Activated B cell treated with CpG ODN at 0.5 μM for 24 hours (primary cell): ENCODE results near the gene CLIP3. TPM values are rescaled to one million over a fixed set of nuclear protein-coding genes. Genes with fewer than 3 reads are reported as not detected.

ENCODE experiments used
- ATAC-seq: fragments of 200-7000 bp; cut with Tn5 transposase; one replicate; pipeline ENCODE4 v1.10.0; 2021; ENCODE audit warnings: low read depth, mild to moderate bottlenecking, moderate library complexity
- CTCF ChIA-PET: fragments of 350-600 bp; sonication (Branson Sonifier 250); formaldehyde crosslinking; loops from one replicate; lab custom pipeline; 2021; ENCODE audit warnings: antibody characterized with exemption; lab: Charles Lee
- POLR2A ChIA-PET: fragments of 350-600 bp; sonication (Branson Sonifier 250); formaldehyde crosslinking; loops from one replicate; lab custom pipeline; 2021; ENCODE audit warnings: antibody characterized with exemption; lab: Charles Lee
- DNase-seq: peaks from one replicate; pipeline ENCODE4 v3.0.0; 2022
- H3K27ac Mint-ChIP-seq: one replicate; pipeline ENCODE4 v1.8.0; 2020; ENCODE audit warnings: mixed read lengths
- H3K27me3 Mint-ChIP-seq: one replicate; pipeline ENCODE4 v1.8.0; 2021; ENCODE audit warnings: mixed read lengths
- H3K36me3 Mint-ChIP-seq: one replicate; pipeline ENCODE4 v1.8.0; 2021; ENCODE audit warnings: low read depth, mixed read lengths
- H3K4me1 Mint-ChIP-seq: one replicate; pipeline ENCODE4 v1.8.0; 2021; ENCODE audit warnings: mixed read lengths
- H3K4me3 Mint-ChIP-seq: one replicate; pipeline ENCODE4 v1.8.0; 2020; ENCODE audit warnings: mild to moderate bottlenecking, mixed read lengths
- H3K9me3 Mint-ChIP-seq: one replicate; pipeline ENCODE4 v1.8.0; 2020; ENCODE audit warnings: mixed read lengths
- CTCF ChIP-seq: fragments of 200-600 bp; IDR thresholded peaks from one replicate; pipeline ENCODE4 v1.8.0; 2022; ENCODE audit warnings: antibody characterized with exemption, mild to moderate bottlenecking
- intact Hi-C: fragments of 100-400 bp; cut with micrococcal nuclease; formaldehyde crosslinking; loops from one replicate; pipeline ENCODE4 v1.15.1; 2024
- total RNA-seq: library from RNA; stranded (reverse); gene quantifications from 2 replicates; pipeline ENCODE4 v1.2.3, GENCODE V29; 2022

Gene CLIP3
- total RNA-seq, 1 donor from 2014 or later = 0.62 TPM

- Mint-ChIP-seq H3K4me1 (peaks cover 18% of the 10 kb centered on the region), H3K9me3 (no peaks in the 10 kb centered on the region), H3K36me3 (peaks cover 1% of the 10 kb centered on the region), H3K4me3 (peak within 1 kb of the TSS; percentile 93), H3K27ac (peak within 1 kb of the TSS; percentile 93), H3K27me3 (no peaks in the 10 kb centered on the region)
- ChIA-PET CTCF (interaction anchor here (1.2 to 1.3 kb wide), 2 partner anchors 59 to 60 kb away, joined by 3 read pairs; no protein-coding TSS in a partner anchor), POLR2A (interaction anchor here (0.5 to 2.7 kb wide), 15 partner anchors 40 to 1316 kb away, joined by 3 to 31 read pairs (median 5); partner anchors contain the start of genes ALKBH6, CAPNS1, POLR2I and PSENEN)
- intact Hi-C loops = loop anchor here (1.0 to 10.0 kb wide), 11 partner anchors 40 to 409 kb away; partner anchors contain the start of genes ALKBH6, CAPNS1, COX6B1 and ETV2
- ATAC-seq = peak; percentile 83
- TF ChIP-seq CTCF = no peak
- DNase-seq = peak; percentile 98
These were observed 21.6 kb upstream of the CLIP3 start, which contains the start of gene THAP8 for GRCh38 chr19:36054119-36054732. THAP8 (minus strand) TSS chr19:36054285; CDS start chr19:36054217, 68 bp downstream.

- ChIA-PET CTCF (no interaction called here), POLR2A (no interaction called here)
- H3K27me3 Mint-ChIP-seq = no peaks in the 10 kb centered on the region
- peak overlapping the region; percentile 24 for H3K4me3 Mint-ChIP-seq
- peaks cover 1% of the 10 kb centered on the region for H3K36me3 Mint-ChIP-seq
- no peak for TF ChIP-seq CTCF
- DNase-seq (no peak), ATAC-seq (no peak)
- peaks cover 18% of the 10 kb centered on the region for H3K4me1 Mint-ChIP-seq
- no peak overlapping the region for H3K27ac Mint-ChIP-seq
- H3K9me3 Mint-ChIP-seq = no peaks in the 10 kb centered on the region
- intact Hi-C loops = loop anchor here (10.0 kb wide), 1 partner anchor 407 kb away; the partner anchor contains the start of genes COX6B1 and ETV2
These were observed 19.0 kb upstream of the CLIP3 start for GRCh38 chr19:36051637-36052036.

- CTCF ChIA-PET = no interaction called here
- Mint-ChIP-seq H3K4me3 (peak overlapping the region; percentile 17), H3K36me3 (peaks cover 1% of the 10 kb centered on the region), H3K9me3 (no peaks in the 10 kb centered on the region), H3K27me3 (no peaks in the 10 kb centered on the region), H3K4me1 (peaks cover 18% of the 10 kb centered on the region), H3K27ac (no peak overlapping the region)
- DNase-seq (no peak), ATAC-seq (no peak)
- intact Hi-C loops = loop anchor here (10.0 kb wide), 1 partner anchor 406 kb away; the partner anchor contains the start of genes COX6B1 and ETV2
- POLR2A ChIA-PET = no interaction called here
- no peak for TF ChIP-seq CTCF
These were observed 18.6 kb upstream of the CLIP3 start for GRCh38 chr19:36051236-36051635.

GRCh38 chr19:36049080-36049698 lies 16.5 kb upstream of the CLIP3 start:
- Mint-ChIP-seq H3K36me3 (peaks cover 1% of the 10 kb centered on the region), H3K4me3 (no peak overlapping the region), H3K9me3 (no peaks in the 10 kb centered on the region), H3K27ac (no peak overlapping the region), H3K4me1 (peaks cover 8% of the 10 kb centered on the region), H3K27me3 (no peaks in the 10 kb centered on the region)
- intact Hi-C loops = no loop called here
- POLR2A ChIA-PET = interaction anchor here (0.7 kb wide), 1 partner anchor 552 kb away, joined by 4 read pairs; no protein-coding TSS in a partner anchor
- no peak for TF ChIP-seq CTCF
- CTCF ChIA-PET = no interaction called here
- ATAC-seq (no peak), DNase-seq (no peak)

- H3K4me3 Mint-ChIP-seq = no peak overlapping the region
- no peaks in the 10 kb centered on the region for H3K36me3 Mint-ChIP-seq
- intact Hi-C loops = no loop called here
- H3K27me3 Mint-ChIP-seq = no peaks in the 10 kb centered on the region
- no peak for TF ChIP-seq CTCF
- no peak overlapping the region for H3K27ac Mint-ChIP-seq
- no peaks in the 10 kb centered on the region for H3K9me3 Mint-ChIP-seq
- POLR2A ChIA-PET = no interaction called here
- no peaks in the 10 kb centered on the region for H3K4me1 Mint-ChIP-seq
- ATAC-seq = no peak
- no peak for DNase-seq
- CTCF ChIA-PET = no interaction called here
These were observed 15.2 kb upstream of the CLIP3 start for GRCh38 chr19:36047835-36048234.
